KG1 (cell line): ENCODE data around the gene LRRN2.

ENCODE experiments used
- DNase-seq: peaks from one replicate; lab custom pipeline; 2025; lab: John Stamatoyannopoulos, UW

The LRRN2 gene

DNA sequence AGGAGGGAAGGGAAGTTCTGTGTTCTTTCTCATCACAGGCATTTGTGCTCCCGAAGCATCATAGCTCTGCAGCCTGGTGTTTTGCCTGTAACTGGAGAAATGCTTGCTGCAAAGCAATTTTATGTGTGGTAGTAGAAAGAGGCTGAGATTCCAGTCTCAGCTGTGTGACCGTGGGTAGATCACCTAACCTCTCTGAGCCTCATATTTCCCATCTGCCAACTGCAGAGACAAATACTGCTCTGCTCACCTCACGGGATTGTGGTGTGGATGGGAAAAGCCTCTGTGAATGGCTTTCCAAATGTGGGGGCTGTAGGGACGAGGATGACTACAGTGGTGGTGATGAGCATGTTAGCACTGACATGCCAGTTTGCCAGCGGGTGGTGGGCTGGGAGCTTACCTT lies 85.3 kb downstream of the LRRN2 start:
- no peak for DNase-seq

DNA sequence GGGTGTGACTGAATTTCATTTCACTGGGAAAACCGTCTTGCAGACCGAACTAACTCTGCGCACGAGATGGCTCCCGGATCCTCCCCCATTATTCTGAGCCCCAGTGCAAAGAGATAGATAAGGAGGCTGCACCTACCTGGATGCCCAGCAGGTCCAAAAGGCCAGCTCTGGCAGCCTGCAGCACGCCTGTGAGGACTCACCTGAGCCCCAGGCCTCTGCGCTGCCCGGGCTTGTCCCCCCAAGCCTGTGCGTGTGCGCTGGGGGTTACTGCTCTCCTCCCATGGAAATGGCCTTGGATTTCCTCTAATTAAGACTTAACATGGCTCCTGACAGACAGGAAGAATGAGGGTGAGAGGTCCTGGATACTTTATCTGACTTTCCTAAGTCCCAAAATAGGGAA lies 85.9 kb downstream of the LRRN2 start:
- no peak for DNase-seq

DNA sequence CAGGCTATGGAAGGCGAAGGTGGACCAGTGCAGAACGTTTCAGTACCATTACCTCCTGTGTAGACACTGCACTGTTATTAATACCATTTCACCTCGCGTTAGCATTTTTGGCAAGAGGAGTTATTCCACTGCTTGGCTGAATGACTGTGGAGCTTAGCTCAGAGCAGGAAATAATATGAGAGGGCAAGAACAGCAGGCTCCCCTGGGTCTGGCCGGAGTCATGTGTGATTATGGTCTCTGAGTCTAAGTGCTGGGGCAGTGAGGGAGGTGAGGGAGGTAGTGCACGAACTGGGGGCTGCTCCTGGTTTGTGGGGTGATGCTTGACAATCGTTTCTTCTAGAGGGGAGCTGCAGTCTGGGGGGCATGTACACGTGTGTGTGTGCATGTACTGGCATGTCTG lies 86.4 kb downstream of the LRRN2 start:
- no peak for DNase-seq

DNA sequence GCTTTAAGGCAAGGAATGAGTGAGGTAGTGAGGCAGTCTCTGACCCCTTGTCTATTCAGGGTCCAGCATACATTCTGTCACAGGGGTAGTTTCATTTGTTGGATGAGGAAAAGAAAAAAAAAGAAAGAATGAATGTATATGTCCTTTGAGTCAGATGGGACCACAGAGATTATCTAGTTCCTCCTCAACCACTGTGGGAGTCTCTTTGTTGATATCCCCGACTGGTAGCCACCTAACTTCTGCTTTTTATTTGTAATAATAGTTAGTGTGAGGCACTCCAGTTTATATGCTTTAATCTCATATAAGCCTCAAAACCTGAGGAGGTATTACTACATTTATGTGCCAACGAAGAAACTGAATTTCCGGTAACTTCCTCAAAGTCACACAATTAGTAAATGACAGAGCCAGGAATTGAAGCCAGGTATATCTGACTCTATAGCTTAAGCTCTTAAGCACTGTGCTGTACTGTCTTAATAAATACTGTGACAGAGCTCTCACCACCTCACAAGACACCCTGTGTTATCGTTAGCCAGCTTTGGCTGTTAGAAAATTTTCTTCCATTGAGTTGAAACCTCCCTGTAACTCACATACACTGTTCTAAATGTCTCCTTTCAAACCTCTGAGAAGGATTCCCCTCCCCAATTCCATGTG lies 87.1 kb downstream of the LRRN2 start:
- DNase-seq: no peak

DNA sequence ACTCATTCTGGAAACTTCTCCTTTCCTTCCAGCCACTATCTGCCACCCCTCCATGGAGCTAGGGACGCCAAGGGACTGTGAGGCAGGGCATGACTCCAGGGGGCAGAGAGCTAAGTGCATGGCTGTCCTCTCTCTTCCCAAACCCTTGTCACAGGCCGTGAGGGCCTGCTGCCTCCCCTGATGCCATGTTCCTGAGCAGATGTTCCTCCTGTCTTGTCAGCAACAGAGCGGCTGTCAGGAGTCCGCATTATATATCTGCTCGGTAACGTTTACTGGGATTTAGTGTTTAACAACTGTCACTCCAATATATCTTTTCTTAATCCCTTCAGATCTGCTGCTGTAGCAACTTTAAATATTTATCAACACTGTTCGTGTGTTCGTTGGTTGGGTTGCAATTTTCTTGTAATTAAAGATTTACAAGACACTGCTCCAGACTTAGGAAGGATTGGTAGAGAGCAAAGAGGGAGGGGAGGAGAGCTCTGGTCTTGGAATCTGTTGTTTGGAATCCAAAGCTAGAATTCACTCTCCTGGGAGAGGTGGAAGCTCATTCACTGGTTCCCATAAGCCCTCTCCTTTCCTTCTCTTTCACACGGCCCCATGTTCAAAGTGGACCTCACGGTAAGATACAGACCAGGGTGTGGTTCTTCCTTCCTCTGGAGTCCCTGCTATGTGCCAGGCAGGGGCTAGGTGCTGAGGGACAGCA lies 93.1 kb downstream of the LRRN2 start:
- DNase-seq: no peak

DNA sequence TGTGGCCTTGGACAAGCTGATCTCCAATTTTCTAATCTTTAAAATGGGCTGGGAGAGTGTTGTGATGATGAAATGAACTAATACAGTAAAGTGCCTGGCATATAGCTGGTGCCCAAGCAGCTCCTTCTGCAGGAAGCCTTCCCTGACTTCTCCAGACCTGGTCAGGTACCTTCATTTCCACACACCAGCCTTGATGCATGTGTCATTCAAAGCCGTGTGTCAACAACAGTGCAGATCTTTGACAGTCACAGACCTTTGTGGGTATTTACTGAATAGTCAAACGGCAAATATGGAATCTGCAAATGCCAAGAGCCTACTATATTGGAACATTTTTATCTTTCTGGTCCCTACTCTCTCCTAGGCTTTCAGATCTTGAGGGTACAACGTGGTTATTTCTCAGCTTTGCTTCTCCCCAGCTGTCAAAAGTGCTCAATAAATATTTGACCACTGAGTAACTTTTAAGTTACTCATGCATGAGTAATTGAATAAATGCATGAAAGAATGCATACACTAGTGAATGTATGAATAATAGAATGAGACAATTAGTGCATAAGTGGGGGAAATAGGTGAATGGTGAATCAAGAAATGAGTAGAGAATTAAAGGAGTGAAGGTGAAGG lies 94.0 kb downstream of the LRRN2 start:
- no peak for DNase-seq

DNA sequence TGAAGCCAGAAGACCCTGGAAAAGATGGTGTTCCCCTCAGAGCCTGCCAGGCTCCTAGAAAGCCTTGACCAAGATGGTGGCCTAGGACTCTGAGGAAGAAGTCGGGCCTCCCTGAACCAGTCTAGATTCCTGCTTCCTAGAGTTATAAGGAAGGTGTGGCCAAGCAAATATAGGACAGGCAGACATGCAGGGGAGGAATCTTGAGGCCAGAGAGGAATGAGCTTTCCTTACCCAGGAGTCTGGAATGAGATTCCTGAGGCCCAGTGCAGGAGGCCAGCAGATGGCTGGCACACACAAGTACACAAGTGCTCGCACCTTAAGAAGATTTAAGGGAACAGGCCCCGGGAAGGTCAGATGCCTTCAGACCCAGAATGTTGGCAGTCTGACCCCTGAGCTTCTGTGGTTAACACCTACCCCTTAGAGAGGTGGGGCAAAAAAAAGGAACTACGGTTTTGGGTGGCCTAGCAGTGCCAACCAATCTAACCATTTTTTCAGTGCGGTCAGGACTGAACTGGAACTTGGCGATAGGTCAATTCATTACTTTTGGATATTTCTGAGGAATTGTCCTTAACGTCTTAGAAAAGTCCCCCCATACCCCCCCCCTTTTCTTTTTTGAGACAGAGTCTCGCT lies 96.0 kb downstream of the LRRN2 start:
- no peak for DNase-seq

DNA sequence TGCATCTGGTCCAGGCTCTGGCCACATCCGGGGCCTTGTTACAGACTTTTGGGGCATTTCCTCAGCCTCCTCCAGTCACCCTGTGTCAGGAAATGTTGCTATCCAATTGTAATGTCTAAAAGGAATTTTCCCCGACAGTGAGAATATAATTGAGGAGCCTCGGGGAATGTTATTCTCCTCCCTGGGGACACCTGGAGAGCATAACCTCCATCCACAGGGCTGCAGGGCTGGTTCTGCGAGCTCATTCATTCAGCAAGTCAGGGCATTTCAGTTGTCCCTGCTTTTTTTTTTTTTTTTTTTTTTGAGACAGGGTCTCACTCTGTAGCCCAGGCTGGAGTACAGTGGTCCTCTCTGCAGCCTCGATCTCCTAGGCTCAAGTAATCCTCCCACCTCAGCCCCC lies 96.7 kb downstream of the LRRN2 start:
- DNase-seq: no peak

DNA sequence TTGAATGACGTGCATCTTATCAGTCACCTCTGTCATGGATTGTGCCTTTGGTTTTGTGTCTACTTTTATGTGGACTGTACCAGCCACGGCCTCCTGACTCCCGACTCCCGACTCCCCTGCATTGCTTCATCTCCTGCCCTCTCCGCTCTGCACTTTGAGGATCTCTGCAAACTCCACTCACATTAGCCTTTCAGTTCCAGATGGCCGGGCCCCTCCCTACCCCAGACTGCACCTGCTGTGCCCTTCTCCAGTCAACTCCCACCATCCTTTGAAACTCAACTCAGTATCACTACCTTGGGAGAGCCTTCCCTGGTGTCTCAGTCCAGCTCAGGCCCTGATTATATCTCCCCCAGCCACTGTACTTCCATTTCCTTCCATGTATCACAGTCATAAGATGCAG lies 97.9 kb downstream of the LRRN2 start:
- DNase-seq: no peak

DNA sequence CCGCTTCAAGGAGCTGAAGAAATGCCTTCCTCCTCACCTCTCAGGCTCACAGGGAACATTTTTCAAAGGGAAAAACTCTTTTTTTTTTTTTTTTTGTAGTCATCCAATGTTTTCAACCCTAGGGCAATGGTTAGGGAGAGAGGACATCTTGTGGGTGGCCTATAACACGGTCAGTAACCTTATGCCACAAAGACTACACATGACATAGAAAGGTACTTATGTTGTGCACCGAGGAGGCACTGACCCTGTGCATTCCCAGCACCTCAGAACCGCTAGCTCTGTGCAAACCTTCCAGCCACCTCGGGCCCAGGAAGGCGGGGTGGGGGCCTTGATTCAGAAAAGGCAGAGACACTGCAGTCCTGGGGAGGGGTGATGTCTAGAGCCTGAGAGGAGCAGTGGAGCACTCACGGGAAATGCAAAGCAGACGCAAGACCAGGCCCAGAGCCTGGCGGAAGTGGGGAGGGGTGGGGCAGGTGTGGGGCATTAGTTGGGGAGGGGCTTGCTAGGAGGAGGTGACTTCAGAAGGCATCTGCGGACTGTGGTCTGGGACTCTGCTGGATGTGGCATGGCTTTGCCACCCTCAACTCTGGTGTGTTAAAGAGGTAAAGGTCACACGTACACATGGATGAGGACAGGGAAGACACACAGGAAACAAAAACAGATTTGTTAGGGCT lies 100.7 kb downstream of the LRRN2 start:
- no peak for DNase-seq

DNA sequence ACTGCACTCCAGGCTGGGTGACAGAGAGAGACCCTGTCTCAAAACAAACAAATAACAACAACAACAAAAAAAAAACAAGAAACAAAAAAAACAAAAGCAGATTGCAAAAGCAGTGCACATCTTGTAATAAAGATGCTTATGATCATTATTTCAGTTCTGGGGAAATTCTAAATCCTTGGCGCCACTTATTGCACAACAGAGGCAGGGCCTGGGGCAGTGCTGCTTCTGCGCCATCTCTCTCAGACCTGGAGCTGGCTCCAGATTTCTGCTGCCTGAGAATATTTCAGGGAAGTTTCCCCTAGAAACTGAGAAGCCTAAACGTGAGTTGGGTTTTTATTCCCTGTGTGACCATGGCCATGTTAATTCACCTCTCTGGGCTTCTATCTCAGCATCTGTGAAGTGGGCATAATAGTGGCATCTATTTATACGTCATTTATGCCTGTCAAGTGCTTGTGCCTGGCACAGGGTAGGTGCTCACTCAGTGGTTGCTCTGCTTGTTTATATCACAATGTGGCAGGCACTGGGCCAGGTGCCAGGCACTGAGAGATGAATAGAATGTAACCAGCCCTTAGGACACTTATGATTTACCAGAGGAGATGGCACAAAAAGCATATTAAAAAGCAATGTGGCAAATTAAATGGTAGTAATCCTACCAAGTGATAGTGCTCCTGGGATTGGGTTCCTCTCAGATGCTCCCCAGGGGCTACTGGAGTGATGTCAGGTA lies 101.5 kb downstream of the LRRN2 start:
- DNase-seq: no peak

DNA sequence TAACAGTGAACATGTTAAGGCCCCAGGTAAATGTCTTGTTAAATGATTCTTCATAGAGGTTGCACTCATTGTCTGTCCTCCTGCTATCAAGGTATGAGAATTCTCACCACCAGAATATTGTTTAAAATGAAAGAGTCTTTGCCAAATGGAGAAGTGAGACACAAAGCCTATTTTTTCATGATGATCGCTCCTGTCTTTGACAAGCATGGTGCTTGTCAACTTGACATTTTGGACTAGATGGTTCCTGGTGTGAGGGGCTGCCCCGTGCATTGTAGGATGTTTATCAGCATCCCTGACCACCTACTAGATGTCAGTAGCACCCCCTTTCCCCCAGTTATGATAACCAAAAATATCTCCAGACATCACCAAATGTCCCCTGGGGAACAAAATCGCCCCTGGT lies 103.8 kb downstream of the LRRN2 start:
- DNase-seq: no peak

DNA sequence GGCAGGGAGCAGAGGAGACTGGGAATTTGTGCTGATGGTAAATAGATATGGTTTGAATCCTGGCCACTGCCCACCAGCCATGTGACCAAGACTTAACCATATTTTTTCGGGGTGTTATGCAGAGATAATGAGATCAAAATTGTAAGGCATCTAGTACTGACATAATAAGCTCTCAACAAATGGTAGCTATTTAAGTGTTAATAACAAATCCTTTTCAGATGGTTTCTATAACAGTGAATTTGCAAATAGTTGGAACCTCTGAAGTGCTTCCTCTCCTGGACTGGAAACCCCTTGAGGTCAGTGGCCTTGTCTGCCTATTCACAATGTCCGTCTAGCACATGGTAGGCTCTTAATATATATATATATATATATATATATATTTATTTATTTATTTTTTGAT lies 104.7 kb downstream of the LRRN2 start:
- DNase-seq: no peak

DNA sequence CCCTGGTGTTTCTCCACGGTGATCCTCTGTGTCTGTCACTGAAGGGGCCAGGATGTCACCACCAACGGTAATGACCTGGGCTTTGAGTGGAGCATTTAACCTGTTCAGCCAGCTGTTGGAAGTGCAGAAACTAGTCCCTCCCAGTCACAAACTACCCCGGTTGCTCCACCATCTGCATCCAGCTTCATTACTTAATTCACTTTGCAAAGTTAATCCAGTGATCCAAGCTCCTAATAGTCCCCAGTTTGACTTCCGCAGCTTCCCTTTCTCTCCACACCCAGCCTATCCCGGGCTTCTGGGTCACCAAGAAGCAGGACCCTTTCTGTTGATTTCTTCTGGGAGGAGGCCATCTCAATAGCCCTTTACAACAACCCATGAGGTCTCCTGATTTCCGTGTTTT lies 105.9 kb downstream of the LRRN2 start:
- DNase-seq: no peak

DNA sequence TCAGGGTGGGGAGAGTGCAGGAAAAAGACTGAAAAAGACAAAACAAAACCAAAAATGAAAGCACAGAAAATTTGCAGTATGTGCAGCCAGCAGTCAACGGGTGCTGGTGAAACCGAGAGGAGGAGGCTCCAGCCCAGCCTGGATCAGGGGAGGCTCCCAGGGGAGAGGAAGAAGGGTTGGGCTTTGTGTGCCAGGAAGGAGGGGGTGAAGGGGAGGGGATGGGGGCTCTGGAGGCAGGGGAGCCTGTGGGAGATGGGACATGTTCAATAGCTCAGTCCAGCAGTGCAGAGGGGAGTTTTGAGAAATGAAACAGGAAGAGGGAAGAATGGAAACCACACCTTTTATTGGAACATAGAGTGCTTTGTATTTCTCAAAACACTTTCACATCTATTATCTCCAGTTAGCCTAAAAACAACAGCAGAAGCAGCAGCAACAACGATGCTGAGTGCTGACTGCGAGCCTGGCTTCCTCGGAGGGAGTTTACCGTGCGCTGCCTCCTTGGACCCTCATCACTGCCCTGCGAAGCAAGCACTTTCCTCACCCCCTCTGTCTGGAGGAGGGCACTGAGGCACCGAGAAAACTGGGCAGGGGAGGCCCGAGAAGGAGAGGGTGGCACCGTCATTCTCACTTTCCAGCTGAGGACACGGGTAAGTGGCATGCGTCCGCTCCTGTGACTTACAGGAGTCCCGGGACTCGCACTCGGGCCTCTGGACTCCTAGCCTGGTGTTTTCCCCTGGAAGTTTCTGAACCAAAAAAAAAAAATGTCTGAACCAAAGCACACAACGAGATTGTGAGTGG lies 106.5 kb downstream of the LRRN2 start:
- no peak for DNase-seq

DNA sequence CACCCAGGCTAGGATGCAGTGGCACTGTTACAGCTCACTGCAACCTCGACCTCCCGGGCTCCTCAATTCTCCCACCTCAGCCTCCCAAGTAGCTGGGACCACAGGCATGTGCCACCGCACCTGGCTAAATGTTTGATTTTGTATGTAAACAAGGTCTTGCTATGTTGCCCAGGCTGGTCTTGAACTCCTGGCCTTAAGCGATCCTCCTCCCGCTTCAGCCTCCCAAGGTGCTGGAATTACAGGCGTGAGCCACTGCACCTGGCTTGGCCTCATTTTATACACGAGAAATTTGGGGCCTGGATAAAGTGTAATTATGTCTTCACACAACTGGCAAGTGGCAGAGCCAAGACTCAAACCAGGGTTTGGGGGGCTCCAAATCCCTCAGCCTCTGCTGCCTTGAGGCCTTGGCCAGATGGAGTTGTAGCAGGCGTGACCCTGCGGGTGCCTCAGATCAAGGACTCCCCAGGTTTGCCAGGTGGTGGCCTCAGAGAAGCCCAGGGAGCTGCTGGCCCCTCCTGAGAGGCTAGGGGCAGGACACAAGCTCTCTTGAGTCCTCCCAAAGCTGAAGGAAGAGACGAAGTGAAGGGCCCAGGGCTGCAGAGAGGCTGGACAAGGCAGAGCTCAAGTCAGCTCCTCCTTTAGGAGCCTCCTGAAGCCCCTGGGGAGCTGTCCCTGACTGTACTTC lies 107.6 kb downstream of the LRRN2 start:
- no peak for DNase-seq

DNA sequence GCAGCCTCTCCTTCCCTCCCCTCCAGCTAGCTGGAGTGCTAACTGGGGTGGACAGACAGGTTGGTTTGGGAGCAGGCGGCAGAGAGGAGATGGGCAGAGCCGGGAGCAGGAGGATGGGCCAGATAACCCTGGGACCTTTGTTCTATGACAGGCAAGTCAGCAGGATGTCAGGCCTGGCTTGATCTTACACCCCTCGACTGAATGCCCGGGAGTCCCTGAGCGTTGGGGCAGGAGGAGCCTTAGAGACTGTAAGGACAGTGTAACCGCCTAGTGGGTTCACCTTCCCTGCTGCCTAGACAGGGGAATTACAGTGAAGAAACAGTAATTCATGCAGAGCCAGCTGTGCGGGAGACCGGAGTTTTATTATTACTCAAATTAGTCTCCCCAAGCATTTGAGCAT lies 109.1 kb downstream of the LRRN2 start:
- DNase-seq: no peak

DNA sequence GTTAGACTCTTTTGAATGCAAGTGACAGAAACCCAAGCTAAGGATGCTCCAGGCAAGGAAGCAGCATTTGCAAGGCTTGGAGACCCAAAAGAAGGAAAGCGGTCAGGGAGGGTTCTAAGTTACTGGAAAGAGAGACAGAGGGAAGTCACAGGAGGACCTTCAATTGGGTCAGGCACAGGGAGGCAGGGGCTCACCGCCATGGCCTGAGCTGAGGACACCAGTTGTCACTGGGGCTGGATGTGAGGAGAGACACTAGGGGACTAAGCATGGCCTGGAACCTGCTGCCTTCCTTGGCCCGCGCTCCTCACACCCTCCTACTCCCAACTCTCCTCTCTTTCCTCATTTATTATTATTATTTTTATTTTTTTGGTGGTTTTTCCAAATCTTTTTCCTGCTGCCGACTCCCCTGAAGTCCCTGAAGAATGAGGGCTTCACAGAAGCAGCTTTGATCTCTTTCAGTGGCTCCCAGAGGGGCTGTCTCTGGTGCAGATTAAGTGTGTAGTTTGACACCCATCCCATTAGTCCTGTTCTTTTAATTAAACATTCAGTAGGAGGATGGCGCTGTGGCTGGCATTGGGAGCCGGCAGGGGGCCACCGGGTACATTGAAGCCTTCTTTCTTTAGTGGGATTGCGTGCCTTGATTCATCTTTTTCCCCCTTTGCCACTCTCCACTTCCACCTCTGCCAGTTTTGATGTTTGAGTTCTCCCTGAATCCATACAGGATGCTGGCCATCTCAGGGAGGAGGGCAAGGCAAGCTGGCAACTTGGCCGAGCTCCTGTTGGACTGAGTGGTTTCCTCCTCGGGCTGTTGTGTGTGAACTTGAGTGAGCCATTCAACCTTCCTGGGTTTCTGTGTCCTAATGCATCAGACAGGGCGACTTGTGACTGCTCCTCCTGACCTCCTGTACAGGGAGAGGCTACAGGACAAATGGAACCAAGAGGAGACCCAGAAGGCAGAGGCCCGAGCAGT lies 110.0 kb downstream of the LRRN2 start:
- DNase-seq: no peak

DNA sequence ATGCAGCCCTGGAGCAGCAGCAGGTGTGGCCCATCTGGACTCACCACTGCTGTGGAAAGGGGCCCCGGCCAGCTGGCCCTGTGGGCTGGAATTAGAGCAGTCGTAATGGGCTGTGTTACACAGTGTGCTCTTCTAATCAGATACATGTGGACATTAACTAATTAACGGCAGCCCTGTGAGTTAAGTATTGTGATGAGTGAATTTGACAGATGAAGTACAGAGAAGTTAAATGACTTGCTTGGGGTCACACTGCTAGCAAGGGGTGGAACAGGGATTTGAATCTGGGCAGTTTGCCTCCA lies 110.7 kb downstream of the LRRN2 start:
- DNase-seq: no peak
